GM06990 (cell line): ENCODE results near the gene MRGPRD.

ENCODE experiments used
- DNase-seq: peaks from one replicate; pipeline ENCODE4 v3.0.0-alpha.2; 2011; ENCODE audit not compliant: insufficient read length; ENCODE audit errors: extremely low read depth
- H3K27me3 ChIP-seq: replicated peaks from 2 replicates; pipeline ENCODE4 v1.6.0; 2011; ENCODE audit warnings: low read length; ENCODE audit not compliant: control insufficient read depth, insufficient read depth
- H3K36me3 ChIP-seq: 2 replicates; pipeline ENCODE4 v1.5.1; 2011; ENCODE audit warnings: low read length; ENCODE audit not compliant: control insufficient read depth, insufficient read depth
- H3K4me3 ChIP-seq: replicated peaks from 2 replicates; pipeline ENCODE4 v1.5.1; 2011; ENCODE audit warnings: low read depth, mild to moderate bottlenecking, control low read depth, low read length
- TF ChIP-seq, protein P1 (sequence below): IDR thresholded peaks from 2 replicates; pipeline ENCODE4 v1.5.1; 2011; ENCODE audit warnings: low read length, control low read depth, mild to moderate bottlenecking, inconsistent platforms; ENCODE audit not compliant: insufficient read depth, poor library complexity, severe bottlenecking

MRGPRD gene, protein sequence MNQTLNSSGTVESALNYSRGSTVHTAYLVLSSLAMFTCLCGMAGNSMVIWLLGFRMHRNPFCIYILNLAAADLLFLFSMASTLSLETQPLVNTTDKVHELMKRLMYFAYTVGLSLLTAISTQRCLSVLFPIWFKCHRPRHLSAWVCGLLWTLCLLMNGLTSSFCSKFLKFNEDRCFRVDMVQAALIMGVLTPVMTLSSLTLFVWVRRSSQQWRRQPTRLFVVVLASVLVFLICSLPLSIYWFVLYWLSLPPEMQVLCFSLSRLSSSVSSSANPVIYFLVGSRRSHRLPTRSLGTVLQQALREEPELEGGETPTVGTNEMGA

DNA sequence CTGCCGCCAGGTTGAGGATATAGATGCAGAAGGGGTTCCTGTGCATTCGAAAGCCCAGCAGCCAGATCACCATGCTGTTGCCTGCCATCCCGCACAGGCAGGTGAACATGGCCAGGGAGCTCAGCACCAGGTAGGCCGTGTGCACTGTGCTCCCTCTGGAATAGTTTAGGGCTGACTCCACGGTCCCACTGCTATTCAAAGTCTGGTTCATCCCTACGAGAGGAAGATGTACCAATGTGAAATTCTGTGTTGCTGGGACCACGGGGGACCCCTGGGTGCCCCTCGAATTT lies at the start of gene MRGPRD:
Gene MRGPRD, minus strand, starts transcription at position 211 of the 290 bp plus-strand sequence. Its CDS starts 0 bp downstream, at position 211.
- H3K36me3 ChIP-seq = no peaks in the 10 kb centered on the region
- H3K27me3 ChIP-seq = no peaks in the 10 kb centered on the region; the same call in 1 of the 2 replicates
- no peak within 1 kb of the TSS for H3K4me3 ChIP-seq
- DNase-seq = no peak
- TF ChIP-seq, protein P1, sequence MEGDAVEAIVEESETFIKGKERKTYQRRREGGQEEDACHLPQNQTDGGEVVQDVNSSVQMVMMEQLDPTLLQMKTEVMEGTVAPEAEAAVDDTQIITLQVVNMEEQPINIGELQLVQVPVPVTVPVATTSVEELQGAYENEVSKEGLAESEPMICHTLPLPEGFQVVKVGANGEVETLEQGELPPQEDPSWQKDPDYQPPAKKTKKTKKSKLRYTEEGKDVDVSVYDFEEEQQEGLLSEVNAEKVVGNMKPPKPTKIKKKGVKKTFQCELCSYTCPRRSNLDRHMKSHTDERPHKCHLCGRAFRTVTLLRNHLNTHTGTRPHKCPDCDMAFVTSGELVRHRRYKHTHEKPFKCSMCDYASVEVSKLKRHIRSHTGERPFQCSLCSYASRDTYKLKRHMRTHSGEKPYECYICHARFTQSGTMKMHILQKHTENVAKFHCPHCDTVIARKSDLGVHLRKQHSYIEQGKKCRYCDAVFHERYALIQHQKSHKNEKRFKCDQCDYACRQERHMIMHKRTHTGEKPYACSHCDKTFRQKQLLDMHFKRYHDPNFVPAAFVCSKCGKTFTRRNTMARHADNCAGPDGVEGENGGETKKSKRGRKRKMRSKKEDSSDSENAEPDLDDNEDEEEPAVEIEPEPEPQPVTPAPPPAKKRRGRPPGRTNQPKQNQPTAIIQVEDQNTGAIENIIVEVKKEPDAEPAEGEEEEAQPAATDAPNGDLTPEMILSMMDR = no peak

DNA sequence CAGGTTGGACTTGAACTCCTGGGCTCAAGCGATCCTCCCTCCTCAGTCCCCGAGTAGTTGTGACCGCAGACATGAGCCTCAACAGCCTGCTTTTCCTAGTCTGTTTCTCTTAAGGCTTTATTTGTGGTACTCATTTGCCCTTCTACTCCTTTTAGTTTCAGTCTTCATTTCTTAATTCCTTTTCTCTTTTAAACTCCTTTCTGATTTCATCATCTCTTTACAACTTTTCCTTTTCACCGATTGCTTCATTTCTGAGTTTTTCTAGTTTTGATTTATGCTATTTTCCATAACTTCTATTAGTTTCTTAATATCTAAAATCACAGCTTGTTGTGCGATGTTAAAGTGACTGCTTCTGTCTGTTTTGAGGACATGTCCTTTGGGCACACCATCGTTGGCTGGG lies 49.5 kb upstream of the MRGPRD start:
- Histone ChIP-seq H3K36me3 (no peaks in the 10 kb centered on the region), H3K4me3 (no peak overlapping the region), H3K27me3 (no peaks in the 10 kb centered on the region; the same call in 1 of the 2 replicates)
- TF ChIP-seq, protein P1 = no peak
- no peak for DNase-seq

DNA sequence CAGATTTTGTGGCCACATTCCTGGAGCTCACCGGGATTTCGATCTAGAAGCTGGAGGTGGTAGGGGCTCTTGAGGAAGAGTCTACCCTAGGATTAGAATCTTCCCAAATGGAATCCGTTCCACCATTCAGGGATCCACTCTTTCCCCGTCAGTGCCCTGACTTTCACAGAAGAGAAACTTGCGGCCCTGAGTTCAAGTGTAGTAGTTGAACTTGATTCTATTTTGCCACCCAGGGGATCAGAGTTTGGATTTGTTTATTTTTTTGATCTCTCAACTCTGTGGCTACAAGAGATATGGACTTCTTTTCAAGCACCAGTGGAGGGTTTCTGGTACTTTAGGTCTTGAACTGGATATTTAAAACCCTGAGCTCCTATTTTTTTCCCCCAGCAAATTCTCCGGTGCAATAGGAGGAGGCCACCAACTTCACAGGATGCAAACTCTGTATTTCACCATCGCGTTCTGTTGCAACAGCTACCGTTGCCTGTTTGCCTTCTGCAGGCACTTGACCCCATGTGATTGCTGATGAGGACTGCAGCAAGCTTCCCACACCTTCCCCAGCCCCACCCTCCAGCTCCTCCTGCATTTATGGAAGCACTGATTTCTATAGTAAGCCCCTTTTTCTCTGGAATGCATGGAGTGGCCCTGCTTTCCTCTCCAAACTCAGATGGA lies 47.1 kb upstream of the MRGPRD start:
- TF ChIP-seq, protein P1 = no peak
- Histone ChIP-seq H3K27me3 (no peaks in the 10 kb centered on the region; the same call in 1 of the 2 replicates), H3K36me3 (no peaks in the 10 kb centered on the region), H3K4me3 (no peak overlapping the region)
- DNase-seq = no peak

DNA sequence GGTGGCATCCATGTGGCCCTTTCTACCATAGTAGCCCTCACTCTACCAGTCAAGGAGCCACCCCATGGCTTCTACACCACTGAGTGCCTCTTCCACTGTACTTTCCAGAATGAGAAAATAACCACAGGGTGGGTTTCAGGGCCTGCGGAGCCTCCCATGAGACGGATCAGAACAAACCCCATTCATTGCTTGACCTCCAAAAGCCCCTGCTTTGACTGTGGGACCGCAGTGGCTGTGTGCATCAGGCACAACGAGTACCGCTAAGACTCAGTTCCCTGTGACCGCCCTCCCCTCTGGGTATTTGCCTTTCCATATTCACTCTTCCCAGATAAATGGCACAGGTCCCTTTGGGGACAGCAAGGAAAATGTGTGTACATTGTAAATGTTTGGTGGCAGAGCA lies 43.7 kb upstream of the MRGPRD start:
- Histone ChIP-seq H3K4me3 (no peak overlapping the region), H3K36me3 (no peaks in the 10 kb centered on the region), H3K27me3 (no peaks in the 10 kb centered on the region)
- DNase-seq = no peak
- TF ChIP-seq, protein P1 = no peak

DNA sequence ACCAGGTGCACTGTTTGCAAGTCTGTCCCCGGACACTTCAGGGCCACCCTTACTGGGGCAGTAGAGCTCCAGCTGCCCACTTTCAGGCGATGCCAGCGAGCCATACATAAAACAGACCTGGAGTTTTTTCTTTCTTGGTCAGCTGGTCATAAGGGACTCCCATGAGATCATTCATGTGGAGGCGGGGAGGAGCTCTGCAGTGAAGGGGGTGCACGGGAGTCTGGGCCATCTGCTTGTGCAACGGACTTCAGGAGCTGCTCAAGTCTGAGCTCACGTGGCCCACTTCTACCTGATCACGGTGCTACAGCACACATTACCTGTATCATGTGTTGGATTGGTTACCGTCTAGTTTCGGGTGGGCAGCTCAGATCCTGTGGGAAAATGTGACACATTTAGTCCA lies 41.5 kb upstream of the MRGPRD start:
- TF ChIP-seq, protein P1 = no peak
- no peaks in the 10 kb centered on the region; the same call in 1 of the 2 replicates for H3K27me3 ChIP-seq
- no peaks in the 10 kb centered on the region for H3K36me3 ChIP-seq
- no peak overlapping the region for H3K4me3 ChIP-seq
- DNase-seq = no peak

DNA sequence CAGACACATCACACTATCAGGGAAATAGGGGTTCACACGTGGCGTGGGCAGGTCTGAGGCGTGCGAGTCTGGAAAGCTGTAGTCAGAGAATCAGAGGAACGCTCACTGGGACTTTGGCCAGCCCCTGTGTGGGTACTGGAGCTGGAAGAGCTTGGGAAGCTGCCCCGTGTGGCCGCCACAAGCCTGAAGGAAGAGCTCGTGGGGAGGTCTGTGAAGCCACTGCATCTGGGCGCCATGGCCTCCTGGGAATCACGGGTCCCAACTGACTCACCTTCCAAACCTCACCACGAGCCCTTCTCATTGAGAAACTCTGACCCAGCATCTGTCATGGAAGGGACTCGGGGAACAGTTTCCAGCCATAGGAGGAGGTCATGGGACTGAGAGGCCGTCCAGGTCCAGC lies 38.1 kb upstream of the MRGPRD start:
- TF ChIP-seq, protein P1 = no peak
- no peak overlapping the region for H3K4me3 ChIP-seq
- H3K27me3 ChIP-seq = no peaks in the 10 kb centered on the region; the same call in 1 of the 2 replicates
- DNase-seq = no peak
- H3K36me3 ChIP-seq = no peaks in the 10 kb centered on the region
